ENCODE measurements around the gene PRR22.
A peak's percentile ranks its signal among the peaks of the same experiment; 100 is the strongest.

The PRR22 gene

GRCh38 chr19:5788422-5788821 lies 3.9 kb upstream of the PRR22 start:
- Histone ChIP-seq H4K91ac (ENCODE audit: low read depth, low read length, poor library complexity) (no peak overlapping the region), H2AK5ac (ENCODE audit: low read depth, low read length) (no peak overlapping the region), H3K4me2 (ENCODE audit: insufficient read depth, low read length, poor library complexity, severe bottlenecking) (no peak overlapping the region), H3K4me1 (ENCODE audit: control insufficient read depth in 2 of 2, insufficient read depth in 1 of 2, low read depth in 1 of 2, low read length in 2 of 2) (peaks cover 4 to 7% of the 10 kb centered on the region in 2 donors), H3K9me3 (replicated peaks in 1 of 2; ENCODE audit: control insufficient read depth in 2 of 2, insufficient read depth in 1 of 2, low read depth in 1 of 2, low read length in 2 of 2) (peaks cover 0 to 2% of the 10 kb centered on the region in 2 donors), H3K27ac (replicated peaks; ENCODE audit: low read length) (no peak overlapping the region), H2AFZ (ENCODE audit: low read length) (no peak overlapping the region), H3K79me1 (ENCODE audit: low read depth, low read length) (peaks cover 13% of the 10 kb centered on the region), H3K9ac (ENCODE audit: low read depth, low read length, poor library complexity) (no peak overlapping the region), H2BK12ac (ENCODE audit: low read length) (no peak overlapping the region), H3K23ac (ENCODE audit: low read depth, low read length, poor library complexity) (no peak overlapping the region), H3K4me3 (ENCODE audit: low read length in 2 of 2) (no peak overlapping the region), H3K18ac (ENCODE audit: low read length) (no peak overlapping the region), H2BK120ac (ENCODE audit: low read depth, low read length) (no peak overlapping the region), H3K27me3 (ENCODE audit: control insufficient read depth in 3 of 3, insufficient read depth in 3 of 3, low read depth in 1 of 3, low read length in 3 of 3) (no peaks in the 10 kb centered on the region), H2BK15ac (ENCODE audit: low read length) (no peak overlapping the region), H3K14ac (ENCODE audit: low read length) (no peak overlapping the region), H3K36me3 (replicated peaks in 1 of 2; ENCODE audit: control insufficient read depth in 2 of 2, insufficient read depth in 2 of 2, low read length in 2 of 2) (peaks cover 38 to 63% of the 10 kb centered on the region in 2 donors), H4K8ac (ENCODE audit: low read depth, low read length) (peak overlapping the region; percentile 65), H2BK5ac (ENCODE audit: low read length) (no peak overlapping the region), H3K4ac (ENCODE audit: low read length) (no peak overlapping the region)
- WGBS, 2 donors (ENCODE audit: extremely low coverage in 2 of 2, insufficient read length in 2 of 2, insufficient replicate concordance in 1 of 2): no CpG with 5 or more reads among the region's 5 CpGs
- DNase-seq (ENCODE audit: low spot score): no peak

- H3K18ac ChIP-seq (ENCODE audit: low read length): no peak overlapping the region
- no peak overlapping the region for H3K4me2 ChIP-seq (ENCODE audit: insufficient read depth, low read length, poor library complexity, severe bottlenecking)
- no peak overlapping the region for H3K27ac ChIP-seq (replicated peaks; ENCODE audit: low read length)
- H2BK12ac ChIP-seq (ENCODE audit: low read length): no peak overlapping the region
- no peak for DNase-seq (ENCODE audit: low spot score)
- peaks cover 4 to 7% of the 10 kb centered on the region in 2 donors for H3K4me1 ChIP-seq (ENCODE audit: control insufficient read depth in 2 of 2, insufficient read depth in 1 of 2, low read depth in 1 of 2, low read length in 2 of 2)
- peak overlapping the region; percentile 65 for H3K23ac ChIP-seq (ENCODE audit: low read depth, low read length, poor library complexity)
- no peak overlapping the region for H3K4ac ChIP-seq (ENCODE audit: low read length)
- H3K27me3 ChIP-seq (ENCODE audit: control insufficient read depth in 3 of 3, insufficient read depth in 3 of 3, low read depth in 1 of 3, low read length in 3 of 3): no peaks in the 10 kb centered on the region
- peak overlapping the region; percentile 53 for H2BK5ac ChIP-seq (ENCODE audit: low read length)
- WGBS, 2 donors (ENCODE audit: extremely low coverage in 2 of 2, insufficient read length in 2 of 2, insufficient replicate concordance in 1 of 2): no CpG with 5 or more reads among the region's 39 CpGs
- H3K79me1 ChIP-seq (ENCODE audit: low read depth, low read length): peaks cover 13% of the 10 kb centered on the region
- no peak overlapping the region for H2BK120ac ChIP-seq (ENCODE audit: low read depth, low read length)
- H4K8ac ChIP-seq (ENCODE audit: low read depth, low read length): peak overlapping the region; percentile 65
- peaks cover 38 to 67% of the 10 kb centered on the region in 2 donors for H3K36me3 ChIP-seq (replicated peaks in 1 of 2; ENCODE audit: control insufficient read depth in 2 of 2, insufficient read depth in 2 of 2, low read length in 2 of 2)
- H3K14ac ChIP-seq (ENCODE audit: low read length): no peak overlapping the region
- H4K91ac ChIP-seq (ENCODE audit: low read depth, low read length, poor library complexity): no peak overlapping the region
- H3K9me3 ChIP-seq (replicated peaks in 1 of 2; ENCODE audit: control insufficient read depth in 2 of 2, insufficient read depth in 1 of 2, low read depth in 1 of 2, low read length in 2 of 2): no peaks in the 10 kb centered on the region
- H3K9ac ChIP-seq (ENCODE audit: low read depth, low read length, poor library complexity): no peak overlapping the region
- H3K4me3 ChIP-seq (ENCODE audit: low read length in 2 of 2): no peak overlapping the region
- H2AFZ ChIP-seq (ENCODE audit: low read length): no peak overlapping the region
- no peak overlapping the region for H2BK15ac ChIP-seq (ENCODE audit: low read length)
- H2AK5ac ChIP-seq (ENCODE audit: low read depth, low read length): no peak overlapping the region
Observed at GRCh38 chr19:5787409-5788182, 3.0 kb upstream of the PRR22 start.

GRCh38 chr19:5786593-5787408 lies 2.3 kb upstream of the PRR22 start:
- H3K27ac ChIP-seq (replicated peaks; ENCODE audit: low read length): no peak overlapping the region
- no CpG with 5 or more reads among the region's 44 CpGs for WGBS, 2 donors (ENCODE audit: extremely low coverage in 2 of 2, insufficient read length in 2 of 2, insufficient replicate concordance in 1 of 2)

GRCh38 chr19:5785423-5785822 lies 877 bp upstream of the PRR22 start:
- H3K4me3 ChIP-seq (ENCODE audit: low read length in 2 of 2): no peak overlapping the region
- no peak overlapping the region for H3K4me2 ChIP-seq (ENCODE audit: insufficient read depth, low read length, poor library complexity, severe bottlenecking)
- H3K4ac ChIP-seq (ENCODE audit: low read length): no peak overlapping the region
- no peak overlapping the region for H2AFZ ChIP-seq (ENCODE audit: low read length)
- no peak overlapping the region for H3K18ac ChIP-seq (ENCODE audit: low read length)
- H4K91ac ChIP-seq (ENCODE audit: low read depth, low read length, poor library complexity): no peak overlapping the region
- H3K9ac ChIP-seq (ENCODE audit: low read depth, low read length, poor library complexity): no peak overlapping the region
- no peak overlapping the region for H3K27ac ChIP-seq (replicated peaks; ENCODE audit: low read length)
- WGBS, 2 donors (ENCODE audit: extremely low coverage in 2 of 2, insufficient read length in 2 of 2, insufficient replicate concordance in 1 of 2): no CpG with 5 or more reads among the region's 37 CpGs
- H3K4me1 ChIP-seq (ENCODE audit: control insufficient read depth in 2 of 2, insufficient read depth in 1 of 2, low read depth in 1 of 2, low read length in 2 of 2): peaks cover 4 to 7% of the 10 kb centered on the region in 2 donors
- no peak overlapping the region for H2BK120ac ChIP-seq (ENCODE audit: low read depth, low read length)
- peaks cover 38 to 67% of the 10 kb centered on the region in 2 donors for H3K36me3 ChIP-seq (replicated peaks in 1 of 2; ENCODE audit: control insufficient read depth in 2 of 2, insufficient read depth in 2 of 2, low read length in 2 of 2)
- DNase-seq (ENCODE audit: low spot score): no peak
- no peak overlapping the region for H2AK5ac ChIP-seq (ENCODE audit: low read depth, low read length)
- H3K27me3 ChIP-seq (ENCODE audit: control insufficient read depth in 3 of 3, insufficient read depth in 3 of 3, low read depth in 1 of 3, low read length in 3 of 3): no peaks in the 10 kb centered on the region
- H3K23ac ChIP-seq (ENCODE audit: low read depth, low read length, poor library complexity): peak overlapping the region; percentile 73
- no peak overlapping the region for H4K8ac ChIP-seq (ENCODE audit: low read depth, low read length)
- H2BK15ac ChIP-seq (ENCODE audit: low read length): no peak overlapping the region
- H2BK5ac ChIP-seq (ENCODE audit: low read length): no peak overlapping the region
- no peak overlapping the region for H3K14ac ChIP-seq (ENCODE audit: low read length)
- peaks cover 16% of the 10 kb centered on the region for H3K79me1 ChIP-seq (ENCODE audit: low read depth, low read length)
- H2BK12ac ChIP-seq (ENCODE audit: low read length): no peak overlapping the region
- H3K9me3 ChIP-seq (replicated peaks in 1 of 2; ENCODE audit: control insufficient read depth in 2 of 2, insufficient read depth in 1 of 2, low read depth in 1 of 2, low read length in 2 of 2): no peaks in the 10 kb centered on the region

More at GRCh38 chr19:5786593-5787408, 2.3 kb upstream of the PRR22 start:
- no peak overlapping the region for H3K18ac ChIP-seq (ENCODE audit: low read length)
- H3K14ac ChIP-seq (ENCODE audit: low read length): no peak overlapping the region
- no peak overlapping the region for H3K4me3 ChIP-seq (ENCODE audit: low read length in 2 of 2)
- no peak overlapping the region for H3K9ac ChIP-seq (ENCODE audit: low read depth, low read length, poor library complexity)
- H4K8ac ChIP-seq (ENCODE audit: low read depth, low read length): no peak overlapping the region
- peak overlapping the region; percentile 30 for H4K91ac ChIP-seq (ENCODE audit: low read depth, low read length, poor library complexity)
- no peak for DNase-seq (ENCODE audit: low spot score)
- peak overlapping the region; percentile 53 for H2BK5ac ChIP-seq (ENCODE audit: low read length)
- no peak overlapping the region for H3K4ac ChIP-seq (ENCODE audit: low read length)
- H2AFZ ChIP-seq (ENCODE audit: low read length): no peak overlapping the region
- peaks cover 4 to 7% of the 10 kb centered on the region in 2 donors for H3K4me1 ChIP-seq (ENCODE audit: control insufficient read depth in 2 of 2, insufficient read depth in 1 of 2, low read depth in 1 of 2, low read length in 2 of 2)
- no peak overlapping the region for H2BK120ac ChIP-seq (ENCODE audit: low read depth, low read length)
- no peak overlapping the region for H2BK12ac ChIP-seq (ENCODE audit: low read length)
- H3K79me1 ChIP-seq (ENCODE audit: low read depth, low read length): peaks cover 16% of the 10 kb centered on the region
- H3K9me3 ChIP-seq (replicated peaks in 1 of 2; ENCODE audit: control insufficient read depth in 2 of 2, insufficient read depth in 1 of 2, low read depth in 1 of 2, low read length in 2 of 2): no peaks in the 10 kb centered on the region
- H2AK5ac ChIP-seq (ENCODE audit: low read depth, low read length): no peak overlapping the region
- H3K4me2 ChIP-seq (ENCODE audit: insufficient read depth, low read length, poor library complexity, severe bottlenecking): no peak overlapping the region
- H3K23ac ChIP-seq (ENCODE audit: low read depth, low read length, poor library complexity): peak overlapping the region; percentile 55
- H3K36me3 ChIP-seq (replicated peaks in 1 of 2; ENCODE audit: control insufficient read depth in 2 of 2, insufficient read depth in 2 of 2, low read length in 2 of 2): peaks cover 38 to 67% of the 10 kb centered on the region in 2 donors
- no peak overlapping the region for H2BK15ac ChIP-seq (ENCODE audit: low read length)
- H3K27me3 ChIP-seq (ENCODE audit: control insufficient read depth in 3 of 3, insufficient read depth in 3 of 3, low read depth in 1 of 3, low read length in 3 of 3): no peaks in the 10 kb centered on the region
